NOMO-1 treated with DMSO at 0.1 percent for 48 hours (cell line): ENCODE data around the gene UNC119B.
A peak's percentile ranks its signal among the peaks of the same experiment; 100 is the strongest.
"Not testable (repeated sequence)": the region's sequence is repeated elsewhere in the genome, so short reads cannot be mapped to it uniquely, and the experiment has no call there.

Experiments
- DNase-seq: peaks from one replicate; lab custom pipeline; 2025; ENCODE audit not compliant: unreplicated experiment; lab: John Stamatoyannopoulos, UW

Gene UNC119B

GRCh38 chr12:120710031-120710804 lies at the start of gene UNC119B:
Gene UNC119B, plus strand, starts transcription at chr12:120710458. Its CDS starts 17 bp downstream, at chr12:120710475.
- DNase-seq, result peak; percentile 32

- DNase-seq, result no peak
Observed at GRCh38 chr12:120661432-120661831, 48.8 kb upstream of the UNC119B start.

GRCh38 chr12:120662879-120663278 lies 47.4 kb upstream of the UNC119B start:
- DNase-seq, result peak; percentile 76

- no peak for DNase-seq
Observed at GRCh38 chr12:120663741-120664140, 46.5 kb upstream of the UNC119B start.

- DNase-seq, result no peak
Observed at GRCh38 chr12:120666571-120667390, 43.5 kb upstream of the UNC119B start.

- DNase-seq, result no peak
Observed at GRCh38 chr12:120668091-120668867, 42.0 kb upstream of the UNC119B start.

- no peak for DNase-seq
Observed at GRCh38 chr12:120668868-120669840, 41.1 kb upstream of the UNC119B start.

GRCh38 chr12:120670237-120670636 lies 40.0 kb upstream of the UNC119B start:
- DNase-seq, result not testable (repeated sequence)

- DNase-seq, result no peak
Observed at GRCh38 chr12:120670667-120671066, 39.6 kb upstream of the UNC119B start.

- DNase-seq, result peak; percentile 79
Observed at GRCh38 chr12:120674097-120674636, 36.1 kb upstream of the UNC119B start.

GRCh38 chr12:120677765-120678473 lies 32.3 kb upstream of the UNC119B start:
- DNase-seq, result peak; percentile 57

- no peak for DNase-seq
Observed at GRCh38 chr12:120678572-120678971, 31.7 kb upstream of the UNC119B start.

- DNase-seq, result peak; percentile 28
Observed at GRCh38 chr12:120680165-120680738, 30.0 kb upstream of the UNC119B start.

GRCh38 chr12:120684523-120684932 lies 25.7 kb upstream of the UNC119B start:
- DNase-seq, result peak; percentile 90

- DNase-seq, result peak; percentile 29
Observed at GRCh38 chr12:120685522-120685921, 24.7 kb upstream of the UNC119B start.

GRCh38 chr12:120686151-120686689 lies 24.0 kb upstream of the UNC119B start:
- peak; percentile 97 for DNase-seq

GRCh38 chr12:120686690-120687577 lies 23.3 kb upstream of the UNC119B start, which contains the start of gene MLEC:
Gene MLEC, plus strand, starts transcription at chr12:120687149. Its CDS starts 148 bp downstream, at chr12:120687297.
- DNase-seq, result peak; percentile 98
